Gastrocnemius medialis (tissue), 4 donors: Measurements from ENCODE around the gene RABGEF1. TPM values are rescaled to one million over a fixed set of nuclear protein-coding genes. Genes with fewer than 3 reads are reported as not detected.
"Not testable (repeated sequence)": the region's sequence is repeated elsewhere in the genome, so short reads cannot be mapped to it uniquely, and the experiment has no call there.

Experiments
- ATAC-seq, 2 donors: fragments of 150-250 bp; one replicate each; pipeline ENCODE4 v1.9.1; 2016
- DNase-seq, 2 donors: peaks; one replicate each; pipeline ENCODE4 v3.0.0-alpha.2; 2019
- H3K27ac ChIP-seq, 4 donors: fragments of 200-600 bp; sonication (generic); 1 replicate in 1 of 4; 2 replicates in 3 of 4; pipeline ENCODE4 v1.5.1; 2016 to 2018; ENCODE audit warnings: mild to moderate bottlenecking in 2 of 4, moderate library complexity in 1 of 4
- H3K27me3 ChIP-seq, 3 donors: fragments of 200-600 bp; sonication (generic) in 2 of 3; 1 replicate in 1 of 3; 2 replicates in 2 of 3; pipeline versions ENCODE4 v1.5.1 to v1.6.0; 2016 to 2019; ENCODE audit warnings: mild to moderate bottlenecking in 1 of 3, moderate library complexity in 1 of 3
- H3K36me3 ChIP-seq, 2 donors: fragments of 200-600 bp; sonication (generic) in 1 of 2; one replicate each; pipeline ENCODE4 v1.5.1; 2017 to 2018
- H3K4me1 ChIP-seq, 2 donors: fragments of 200-600 bp; sonication (generic) in 1 of 2; one replicate each; pipeline ENCODE4 v1.5.1; 2016 to 2017; ENCODE audit warnings: mild to moderate bottlenecking in 2 of 2
- H3K4me3 ChIP-seq, 4 donors: fragments of 200-600 bp; sonication (generic) in 3 of 4; 1 replicate in 1 of 4; 2 replicates in 3 of 4; pipeline ENCODE4 v1.5.1; 2016 to 2019; ENCODE audit warnings: mild to moderate bottlenecking in 2 of 4
- H3K9me3 ChIP-seq, 3 donors: fragments of 200-600 bp; sonication (generic) in 2 of 3; 1 replicate in 1 of 3; 2 replicates in 2 of 3; pipeline ENCODE4 v1.5.1; 2016 to 2019
- CTCF ChIP-seq, 5 experiments: fragments of 450-650 bp in 3 of 5; fragments of 200-600 bp in 2 of 5; sonication (generic) in 2 of 5; IDR thresholded peaks in 4 of 5; conservative IDR thresholded peaks in 1 of 5; 1 replicate in 4 of 5; 2 replicates in 1 of 5; pipeline ENCODE4 v1.5.1; 2016 to 2019; ENCODE audit warnings: antibody characterized with exemption in 5 of 5, mild to moderate bottlenecking in 3 of 5, moderate library complexity in 3 of 5
- POLR2A ChIP-seq, 2 donors: fragments of 450-650 bp; IDR thresholded peaks; one replicate each; pipeline ENCODE4 v1.6.1; 2017; ENCODE audit warnings: antibody characterized with exemption in 2 of 2, mild to moderate bottlenecking in 2 of 2, moderate library complexity in 2 of 2
- in situ Hi-C, 4 donors: fragments of 200-750 bp; cut with MboI; loops; one replicate each; pipeline versions ENCODE4 v1.15.0 to v1.8.0; 2017; ENCODE audit warnings: low sequenced_read_pairs in 4 of 4
- intact Hi-C: fragments of 100-400 bp; cut with DNase I; formaldehyde crosslinking; loops from one replicate; pipeline ENCODE4 v1.15.1; 2023; ENCODE audit warnings: low total_unique reads
- total RNA-seq, 4 donors: library from RNA; depleted of rRNA; stranded (reverse); fragments of >200 nt; gene quantifications; one replicate each; pipeline versions ENCODE4 v1.1.0 to v1.2.3, GENCODE V29; 2016

Gene RABGEF1
- total RNA-seq, 4 donors from 2014 or later = 18.8 to 29.7 (median 24.9) TPM

- H3K36me3 ChIP-seq = no peaks in the 10 kb centered on the region
- ATAC-seq = no peak
- no peak for DNase-seq
- no peak overlapping the region for H3K4me3 ChIP-seq
- TF ChIP-seq POLR2A (IDR thresholded peaks at IDR 0.05) = no peak
- TF ChIP-seq CTCF (IDR thresholded peaks at IDR 0.05 in 4 of 5, conservative IDR thresholded peaks at IDR 0.05 in 1 of 5) = no peak
- intact Hi-C loops = loop anchor here (5.0 kb wide), 1 partner anchor 155 kb away; the partner anchor contains the start of genes SBDS and TYW1
- in situ Hi-C loops = loop anchor here in 1 of 4 donors (10.0 kb wide), 1 partner anchor 83 kb away; the partner anchor contains the start of gene TMEM248
- no peaks in the 10 kb centered on the region for H3K27me3 ChIP-seq
- H3K9me3 ChIP-seq = no peaks in the 10 kb centered on the region
- H3K27ac ChIP-seq = no peak overlapping the region
- H3K4me1 ChIP-seq = peaks cover 9 to 22% of the 10 kb centered on the region in 2 donors
Measured at GRCh38 chr7:66841898-66842297, 101.4 kb downstream of the RABGEF1 start.

- in situ Hi-C loops = loop anchor here in 1 of 4 donors (10.0 kb wide), 1 partner anchor 81 kb away; the partner anchor contains the start of gene TMEM248
- ATAC-seq = not testable (repeated sequence)
Measured at GRCh38 chr7:66843492-66843891, 103.0 kb downstream of the RABGEF1 start.

GRCh38 chr7:66844552-66845378, 104.2 kb downstream of the RABGEF1 start:
- TF ChIP-seq POLR2A (IDR thresholded peaks at IDR 0.05) (peak; percentile 87 to 91), CTCF (IDR thresholded peaks at IDR 0.05 in 4 of 5, conservative IDR thresholded peaks at IDR 0.05 in 1 of 5) (peak; percentile 31 to 49 (median 38))
- H3K27ac ChIP-seq = peak overlapping the region; percentile 91 to 99 (median 97)
- no peaks in the 10 kb centered on the region for H3K36me3 ChIP-seq
- no peaks in the 10 kb centered on the region for H3K9me3 ChIP-seq
- peaks cover 9 to 22% of the 10 kb centered on the region in 2 donors for H3K4me1 ChIP-seq
- in situ Hi-C loops = loop anchor here in 1 of 4 donors (10.0 kb wide), 1 partner anchor 80 kb away; the partner anchor contains the start of gene TMEM248
- DNase-seq (peak; percentile 95 to 98), ATAC-seq (peak; percentile 95 to 98)
- peak overlapping the region; percentile 68 to 98 (median 86) for H3K4me3 ChIP-seq
- intact Hi-C loops = loop anchor here (1.0 to 5.0 kb wide), 5 partner anchors 78 to 216 kb away; partner anchors contain the start of genes KCTD7, RABGEF1, SBDS and TMEM248
- H3K27me3 ChIP-seq = no peaks in the 10 kb centered on the region

More at GRCh38 chr7:66843492-66843891, 103.0 kb downstream of the RABGEF1 start:
- DNase-seq, H3K27me3 ChIP-seq, H3K9me3 ChIP-seq, H3K36me3 ChIP-seq: not testable (repeated sequence)
- Histone ChIP-seq H3K4me1 (peaks cover 9 to 22% of the 10 kb centered on the region in 2 donors), H3K4me3 (peak overlapping the region in 2 of 4 donors; percentile 81 to 91), H3K27ac (peak overlapping the region; percentile 91 to 99 (median 97))
- intact Hi-C loops = loop anchor here (5.0 kb wide), 1 partner anchor 154 kb away; the partner anchor contains the start of genes SBDS and TYW1

- Histone ChIP-seq H3K36me3 (no peaks in the 10 kb centered on the region), H3K4me1 (peaks cover 9 to 22% of the 10 kb centered on the region in 2 donors), H3K4me3 (peak overlapping the region; percentile 68 to 98 (median 84)), H3K9me3 (no peaks in the 10 kb centered on the region), H3K27ac (peak overlapping the region; percentile 91 to 99 (median 97)), H3K27me3 (no peaks in the 10 kb centered on the region)
- TF ChIP-seq CTCF (IDR thresholded peaks at IDR 0.05 in 4 of 5, conservative IDR thresholded peaks at IDR 0.05 in 1 of 5) (no peak), POLR2A (IDR thresholded peaks at IDR 0.05) (no peak)
- DNase-seq (no peak), ATAC-seq (no peak)
- in situ Hi-C loops = loop anchor here in 1 of 4 donors (10.0 kb wide), 1 partner anchor 79 kb away; the partner anchor contains the start of gene TMEM248
- intact Hi-C loops = loop anchor here (2.0 to 5.0 kb wide), 3 partner anchors 77 to 217 kb away; partner anchors contain the start of genes KCTD7, RABGEF1 and TMEM248
Measured at GRCh38 chr7:66845379-66846095, 105.0 kb downstream of the RABGEF1 start.

DNA sequence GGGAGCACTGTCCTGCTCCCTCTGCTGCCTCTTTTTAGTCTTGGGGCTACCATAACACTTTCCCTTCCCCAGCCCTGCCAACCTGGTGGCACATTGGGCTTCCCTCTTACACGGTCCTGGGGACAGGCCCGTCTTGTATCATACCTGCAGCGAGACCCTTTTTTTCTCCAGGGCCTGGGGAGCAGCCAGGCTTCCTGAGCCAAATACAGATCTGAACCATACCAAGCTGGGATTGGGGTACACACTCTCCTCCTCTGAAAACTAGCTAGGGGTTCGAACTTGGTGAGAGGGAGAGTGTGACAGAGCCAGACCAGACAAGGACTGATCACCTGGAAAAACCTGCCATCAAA, 105.5 kb downstream of the RABGEF1 start:
- peak overlapping the region; percentile 91 to 99 (median 97) for H3K27ac ChIP-seq
- not testable (repeated sequence) for DNase-seq, H3K27me3 ChIP-seq, H3K9me3 ChIP-seq, ATAC-seq, H3K36me3 ChIP-seq
- intact Hi-C loops (loop anchor here (5.0 kb wide), 1 partner anchor 76 kb away; the partner anchor contains the start of gene TMEM248), in situ Hi-C loops (loop anchor here in 1 of 4 donors (10.0 kb wide), 1 partner anchor 79 kb away; the partner anchor contains the start of gene TMEM248)
- H3K4me3 ChIP-seq = peak overlapping the region in 2 of 4 donors; percentile 81 to 87
- peaks cover 9 to 22% of the 10 kb centered on the region in 2 donors for H3K4me1 ChIP-seq

DNA sequence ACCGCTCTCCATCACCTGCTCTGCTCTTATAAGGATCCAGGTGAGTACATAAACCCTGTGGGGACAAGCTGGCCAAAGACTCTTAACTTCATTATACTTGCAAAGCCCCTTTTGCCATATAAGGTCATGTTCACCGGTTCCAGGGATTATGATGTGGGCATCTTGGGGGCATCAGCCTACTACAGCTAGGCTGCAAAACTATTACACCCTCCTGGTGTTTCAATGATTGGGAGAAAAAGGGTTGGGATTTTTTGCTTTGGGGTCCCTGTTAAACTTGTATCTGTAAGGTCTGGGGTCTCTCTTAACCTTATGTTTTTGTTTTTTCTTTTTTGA, 107.0 kb downstream of the RABGEF1 start:
- ATAC-seq, H3K9me3 ChIP-seq, H3K36me3 ChIP-seq, DNase-seq, H3K4me3 ChIP-seq, H3K27me3 ChIP-seq, H3K27ac ChIP-seq: not testable (repeated sequence)
- intact Hi-C loops = loop anchor here (5.0 kb wide), 1 partner anchor 75 kb away; the partner anchor contains the start of gene TMEM248
- peaks cover 9 to 22% of the 10 kb centered on the region in 2 donors for H3K4me1 ChIP-seq
- in situ Hi-C loops = loop anchor here in 1 of 4 donors (10.0 kb wide), 1 partner anchor 77 kb away; the partner anchor contains the start of gene TMEM248
